Liver (tissue), 9 donors: ENCODE measurements around the gene AMIGO1. TPM values are rescaled to one million over a fixed set of nuclear protein-coding genes. Genes with fewer than 3 reads are reported as not detected.

Experiments used
- DNase-seq: peaks from one replicate; pipeline ENCODE4 v3.0.0-alpha.2; 2017; ENCODE audit warnings: low spot score
- H3K27ac ChIP-seq, 2 donors: one replicate each; pipeline ENCODE4 v1.7.0; 2013; ENCODE audit warnings: inconsistent platforms in 2 of 2, low read length in 2 of 2, control low read depth in 1 of 2, low read depth in 1 of 2, mild to moderate bottlenecking in 1 of 2
- H3K27me3 ChIP-seq, 4 donors: one replicate each; pipeline versions ENCODE4 v1.6.1 to v1.7.0; 2013; ENCODE audit warnings: low read length in 3 of 4, inconsistent platforms in 1 of 4, mild to moderate bottlenecking in 1 of 4, moderate library complexity in 1 of 4; ENCODE audit not compliant: control insufficient read depth in 4 of 4, insufficient read depth in 4 of 4
- H3K36me3 ChIP-seq, 4 donors: one replicate each; pipeline versions ENCODE4 v1.6.1 to v1.7.0; 2013; ENCODE audit warnings: low read length in 3 of 4, mild to moderate bottlenecking in 3 of 4, low read depth in 1 of 4, moderate library complexity in 1 of 4; ENCODE audit not compliant: control insufficient read depth in 4 of 4, insufficient read depth in 3 of 4
- H3K4me1 ChIP-seq, 4 donors: one replicate each; pipeline versions ENCODE4 v1.6.1 to v1.7.0; 2013; ENCODE audit warnings: low read length in 3 of 4, mild to moderate bottlenecking in 3 of 4, moderate library complexity in 1 of 4; ENCODE audit not compliant: control insufficient read depth in 4 of 4, insufficient read depth in 4 of 4
- H3K4me3 ChIP-seq, 3 donors: one replicate each; pipeline versions ENCODE4 v1.6.1 to v1.7.0; 2013; ENCODE audit warnings: low read length in 3 of 3, control low read depth in 1 of 3, low read depth in 1 of 3, mild to moderate bottlenecking in 1 of 3
- H3K9ac ChIP-seq, 2 donors: one replicate each; pipeline ENCODE4 v1.7.0; 2013; ENCODE audit warnings: low read length in 2 of 2, mild to moderate bottlenecking in 2 of 2, moderate library complexity in 2 of 2, control low read depth in 1 of 2, low read depth in 1 of 2
- H3K9me3 ChIP-seq, 4 donors: one replicate each; pipeline versions ENCODE4 v1.6.1 to v1.7.0; 2013; ENCODE audit warnings: low read length in 3 of 4; ENCODE audit not compliant: control insufficient read depth in 4 of 4
- ATF3 ChIP-seq: IDR thresholded peaks from 2 replicates; pipeline ENCODE4 v1.6.1; 2016; ENCODE audit warnings: antibody characterized with exemption
- CTCF ChIP-seq: fragments of 150-350 bp; IDR thresholded peaks from 2 replicates; pipeline ENCODE4 v1.5.1; 2017; ENCODE audit warnings: improper control_type of control experiment, low read depth, low read length; ENCODE audit not compliant: missing input control
- EGR1 ChIP-seq, 2 donors: IDR thresholded peaks; 2 replicates each; pipeline ENCODE4 v1.6.1; 2016 to 2018; ENCODE audit warnings: antibody characterized with exemption in 2 of 2, low read depth in 2 of 2
- FOXA1 ChIP-seq: IDR thresholded peaks from 2 replicates; pipeline ENCODE4 v1.6.1; 2016; ENCODE audit warnings: antibody characterized with exemption
- FOXA2 ChIP-seq: IDR thresholded peaks from 2 replicates; pipeline ENCODE4 v1.6.1; 2016; ENCODE audit warnings: antibody characterized with exemption
- GABPA ChIP-seq, 2 donors: IDR thresholded peaks in 1 of 2; conservative IDR thresholded peaks in 1 of 2; 2 replicates each; pipeline ENCODE4 v1.6.1; 2016; ENCODE audit warnings: antibody characterized with exemption in 2 of 2, mild to moderate bottlenecking in 1 of 2, moderate library complexity in 1 of 2
- HNF4A ChIP-seq, 2 donors: conservative IDR thresholded peaks; 2 replicates each; pipeline ENCODE4 v1.6.1; 2016; ENCODE audit warnings: antibody characterized with exemption in 2 of 2, mild to moderate bottlenecking in 2 of 2
- HNF4G ChIP-seq: IDR thresholded peaks from 2 replicates; pipeline ENCODE4 v1.6.1; 2016; ENCODE audit warnings: antibody characterized with exemption
- JUND ChIP-seq, 2 donors: IDR thresholded peaks; 2 replicates each; pipeline ENCODE4 v1.6.1; 2016; ENCODE audit warnings: antibody characterized with exemption in 2 of 2
- MAX ChIP-seq: IDR thresholded peaks from 2 replicates; pipeline ENCODE4 v1.6.1; 2016; ENCODE audit warnings: antibody characterized with exemption
- NR2F2 ChIP-seq: IDR thresholded peaks from 2 replicates; pipeline ENCODE4 v1.6.1; 2016; ENCODE audit warnings: antibody characterized with exemption
- RAD21 ChIP-seq, 2 donors: IDR thresholded peaks; 2 replicates each; pipeline ENCODE4 v1.6.1; 2016; ENCODE audit warnings: antibody characterized with exemption in 2 of 2, mild to moderate bottlenecking in 2 of 2
- REST ChIP-seq: IDR thresholded peaks from 2 replicates; pipeline ENCODE4 v1.6.1; 2016; ENCODE audit warnings: antibody characterized with exemption, mild to moderate bottlenecking
- RXRA ChIP-seq, 2 donors: IDR thresholded peaks; 2 replicates each; pipeline ENCODE4 v1.6.1; 2017 to 2018; ENCODE audit warnings: antibody characterized with exemption in 2 of 2, mild to moderate bottlenecking in 1 of 2
- SP1 ChIP-seq: IDR thresholded peaks from 2 replicates; pipeline ENCODE4 v1.6.1; 2018; ENCODE audit warnings: antibody characterized with exemption, mild to moderate bottlenecking
- YY1 ChIP-seq: IDR thresholded peaks from 2 replicates; pipeline ENCODE4 v1.6.1; 2016; ENCODE audit warnings: antibody characterized with exemption, mild to moderate bottlenecking
- ZBTB33 ChIP-seq: IDR thresholded peaks from 2 replicates; pipeline ENCODE4 v1.6.1; 2016; ENCODE audit warnings: antibody characterized with exemption
- WGBS: extraction: QIAGEN DNeasy Blood & Tissue Kit; methylation state at CpG from one replicate; pipeline ENCODE4 v1.1.7; 2013; 5-methylcytosine and 5-hydroxymethylcytosine counted together
- polyA plus RNA-seq, 2 donors: library from polyadenylated mRNA; stranded (reverse) in 1 of 2; unstranded in 1 of 2; fragments of 200-250 nt in 1 of 2; fragments of >200 nt in 1 of 2; fragmentation: Nextera tagmentation in 1 of 2; extraction: Ambion mirVana in 1 of 2; gene quantifications; one replicate each; pipeline versions ENCODE4 v1.2.1 to v1.2.3, GENCODE V29; 2013 to 2015
- total RNA-seq, 2 donors: library from RNA; depleted of rRNA; stranded (reverse); fragments of >200 nt; gene quantifications; one replicate each; pipeline ENCODE4 v1.2.3, GENCODE V29; 2014
- donor health status: healthy.
- donor health status: healthy.
- donor health status: healthy.
- donor health status: healthy.
- donor health status: healthy.

AMIGO1 gene
- total and polyA plus RNA-seq, 4 donors = 0.75 to 4.6 (median 1.9) TPM

GRCh38 chr1:109517337-109517736 lies 7.8 kb upstream of the AMIGO1 start:
- TF ChIP-seq RAD21 (IDR thresholded peaks at IDR 0.05) (no peak), RXRA (IDR thresholded peaks at IDR 0.05) (no peak), MAX (no peak), REST (no peak), YY1 (no peak), HNF4A (conservative IDR thresholded peaks at IDR 0.05) (no peak), GABPA (IDR thresholded peaks at IDR 0.05 in 1 of 2, conservative IDR thresholded peaks at IDR 0.05 in 1 of 2) (no peak), HNF4G (no peak), JUND (IDR thresholded peaks at IDR 0.05) (no peak), FOXA2 (no peak), ZBTB33 (no peak), SP1 (no peak), ATF3 (no peak), FOXA1 (no peak), CTCF (no peak), NR2F2 (no peak), EGR1 (IDR thresholded peaks at IDR 0.05; ENCODE audit: low read depth in 2 of 2) (no peak)
- no peak overlapping the region for H3K9ac ChIP-seq
- H3K9me3 ChIP-seq = no peaks in the 10 kb centered on the region
- no peaks in the 10 kb centered on the region for H3K27me3 ChIP-seq
- H3K27ac ChIP-seq = no peak overlapping the region
- DNase-seq = no peak
- no peaks in the 10 kb centered on the region for H3K4me1 ChIP-seq
- no peaks in the 10 kb centered on the region for H3K36me3 ChIP-seq
- no peak overlapping the region for H3K4me3 ChIP-seq
- 91% methylated on average over 5 of the region's 5 CpGs for WGBS

GRCh38 chr1:109516872-109517271 lies 7.3 kb upstream of the AMIGO1 start:
- Histone ChIP-seq H3K9ac (no peak overlapping the region), H3K4me1 (no peaks in the 10 kb centered on the region), H3K27ac (no peak overlapping the region), H3K9me3 (no peaks in the 10 kb centered on the region), H3K36me3 (no peaks in the 10 kb centered on the region), H3K27me3 (no peaks in the 10 kb centered on the region), H3K4me3 (no peak overlapping the region)
- DNase-seq = no peak
- TF ChIP-seq NR2F2 = no peak
- TF ChIP-seq SP1 = no peak
- 80% methylated on average over 5 of the region's 5 CpGs for WGBS
